ENCODE data around the gene C9orf152.

The C9orf152 gene

GRCh38 chr9:110241260-110241857 is 33.4 kb upstream of the C9orf152 start:
- TF ChIP-seq CTCF (IDR thresholded peaks at IDR 0.05) = no peak

- no peak for TF ChIP-seq CTCF (IDR thresholded peaks at IDR 0.05)
These were observed 32.2 kb upstream of the C9orf152 start for GRCh38 chr9:110240198-110240597.

GRCh38 chr9:110228321-110228720 is 20.4 kb upstream of the C9orf152 start:
- no peak for TF ChIP-seq CTCF (IDR thresholded peaks at IDR 0.05)

- TF ChIP-seq CTCF (IDR thresholded peaks at IDR 0.05) = no peak
These were observed 16.6 kb upstream of the C9orf152 start for GRCh38 chr9:110224583-110224982.

- no peak for TF ChIP-seq CTCF (IDR thresholded peaks at IDR 0.05)
These were observed 12.8 kb upstream of the C9orf152 start for GRCh38 chr9:110220809-110221208.

GRCh38 chr9:110217656-110218099 is 9.7 kb upstream of the C9orf152 start:
- TF ChIP-seq CTCF (IDR thresholded peaks at IDR 0.05) = peak; percentile 78

- no peak for TF ChIP-seq CTCF (IDR thresholded peaks at IDR 0.05)
These were observed 6.8 kb upstream of the C9orf152 start for GRCh38 chr9:110214586-110215355.
